ENCODE results near the gene PIM1. TPM values are rescaled to one million over a fixed set of nuclear protein-coding genes. Genes with fewer than 3 reads are reported as not detected.

Gene PIM1
- total and polyA plus RNA-seq, 4 experiments from 2014 or later: 124 to 334 (median 196) TPM

- Mint-ChIP-seq H3K27me3 (no peaks in the 10 kb centered on the region), H3K9me3 (peaks cover 0 to 5% (median 0%) of the 10 kb centered on the region in 8 donors), H3K27ac (peak overlapping the region; percentile 91 to 98 (median 93)), H3K4me3 (peak overlapping the region; percentile 90 to 99 (median 94)), H3K36me3 (peaks cover 50 to 55% of the 10 kb centered on the region in 2 donors), H3K4me1 (peaks cover 34 to 71% (median 43%) of the 10 kb centered on the region in 4 donors)
- H3K36me3 ChIP-seq (ENCODE audit: insufficient read depth, low read length): peaks cover 43% of the 10 kb centered on the region
- ChIA-PET CTCF (ENCODE audit: partially characterized antibody) (interaction anchor here (0.6 to 21.8 kb wide), 24 partner anchors 10 to 318 kb away, joined by 3 to 627 read pairs (median 6); partner anchors contain the start of gene C6orf89), POLR2A (ENCODE audit: partially characterized antibody) (interaction anchor here (1.0 to 13.4 kb wide), 30 partner anchors 9 to 296 kb away, joined by 3 to 394 read pairs (median 8); partner anchors contain the start of genes C6orf89, MTCH1, PPIL1 and TBC1D22B)
- H3K27ac ChIP-seq (ENCODE audit: low read depth, low read length): peak overlapping the region; percentile 74
- intact Hi-C loops (cut with micrococcal nuclease): no loop called here
- no peaks in the 10 kb centered on the region for H3K9me3 ChIP-seq (ENCODE audit: control insufficient read depth in 1 of 2, low read length in 2 of 2)
- no peaks in the 10 kb centered on the region for H3K27me3 ChIP-seq (ENCODE audit: insufficient read depth, low read length)
- peak in 4 of 5 donors; percentile 30 to 54 (median 37) for DNase-seq
- peak overlapping the region; percentile 76 to 97 for H3K4me3 ChIP-seq (ENCODE audit: low read length in 2 of 2)
- H3K4me1 ChIP-seq (ENCODE audit: insufficient read depth, low read length): peaks cover 53% of the 10 kb centered on the region
Observed at GRCh38 chr6:37171201-37171969, 1.4 kb downstream of the PIM1 start.

- peaks cover 50 to 59% of the 10 kb centered on the region in 2 donors for H3K36me3 Mint-ChIP-seq
- Histone ChIP-seq H3K4me3 (ENCODE audit: low read length in 2 of 2) (peak overlapping the region; percentile 76 to 97), H3K36me3 (ENCODE audit: insufficient read depth, low read length) (peaks cover 43% of the 10 kb centered on the region), H3K9me3 (ENCODE audit: control insufficient read depth in 1 of 2, low read length in 2 of 2) (no peaks in the 10 kb centered on the region), H3K27ac (ENCODE audit: low read depth, low read length) (peak overlapping the region; percentile 74), H3K27me3 (ENCODE audit: insufficient read depth, low read length) (no peaks in the 10 kb centered on the region), H3K4me1 (ENCODE audit: insufficient read depth, low read length) (peaks cover 61% of the 10 kb centered on the region)
- peaks cover 38 to 79% (median 50%) of the 10 kb centered on the region in 4 donors for H3K4me1 Mint-ChIP-seq
- DNase-seq: peak; percentile 93 to 96 (median 95)
- peak overlapping the region; percentile 91 to 98 (median 93) for H3K27ac Mint-ChIP-seq
- H3K4me3 Mint-ChIP-seq: peak overlapping the region; percentile 90 to 99 (median 94)
- peaks cover 0 to 5% (median 0%) of the 10 kb centered on the region in 8 donors for H3K9me3 Mint-ChIP-seq
- intact Hi-C loops (cut with micrococcal nuclease): loop anchor here (1.0 to 2.0 kb wide), 8 partner anchors 11 to 405 kb away; partner anchors contain the start of genes C6orf89 and MTCH1
- no peaks in the 10 kb centered on the region for H3K27me3 Mint-ChIP-seq
- CTCF ChIA-PET (ENCODE audit: partially characterized antibody): interaction anchor here (0.8 to 21.8 kb wide), 27 partner anchors 10 to 413 kb away, joined by 3 to 627 read pairs (median 5); partner anchors contain the start of gene C6orf89
- POLR2A ChIA-PET (ENCODE audit: partially characterized antibody): interaction anchor here (0.8 to 13.4 kb wide), 23 partner anchors 10 to 297 kb away, joined by 3 to 394 read pairs (median 10); partner anchors contain the start of genes C6orf89, MTCH1 and PPIL1
Observed at GRCh38 chr6:37171970-37172812, 2.2 kb downstream of the PIM1 start.

GRCh38 chr6:37172912-37173492 is 3.0 kb downstream of the PIM1 start:
- Histone ChIP-seq H3K36me3 (ENCODE audit: insufficient read depth, low read length) (peaks cover 43% of the 10 kb centered on the region), H3K27me3 (ENCODE audit: insufficient read depth, low read length) (no peaks in the 10 kb centered on the region), H3K4me1 (ENCODE audit: insufficient read depth, low read length) (peaks cover 68% of the 10 kb centered on the region), H3K4me3 (ENCODE audit: low read length in 2 of 2) (peak overlapping the region; percentile 76 to 97), H3K27ac (ENCODE audit: low read depth, low read length) (peak overlapping the region; percentile 74), H3K9me3 (ENCODE audit: control insufficient read depth in 1 of 2, low read length in 2 of 2) (no peaks in the 10 kb centered on the region)
- CTCF ChIA-PET (ENCODE audit: partially characterized antibody): interaction anchor here (0.8 to 21.8 kb wide), 18 partner anchors 9 to 414 kb away, joined by 3 to 627 read pairs (median 5); no protein-coding TSS in a partner anchor
- peak overlapping the region; percentile 91 to 98 (median 93) for H3K27ac Mint-ChIP-seq
- no peak for DNase-seq
- no peaks in the 10 kb centered on the region for H3K27me3 Mint-ChIP-seq
- POLR2A ChIA-PET (ENCODE audit: partially characterized antibody): interaction anchor here (0.8 to 13.4 kb wide), 16 partner anchors 9 to 287 kb away, joined by 3 to 394 read pairs (median 12); partner anchors contain the start of genes C6orf89 and MTCH1
- intact Hi-C loops (cut with micrococcal nuclease): loop anchor here (1.0 to 2.0 kb wide), 8 partner anchors 10 to 406 kb away; partner anchors contain the start of genes C6orf89 and MTCH1
- peaks cover 44 to 85% (median 57%) of the 10 kb centered on the region in 4 donors for H3K4me1 Mint-ChIP-seq
- peaks cover 50 to 61% of the 10 kb centered on the region in 2 donors for H3K36me3 Mint-ChIP-seq
- peak overlapping the region; percentile 90 to 99 (median 94) for H3K4me3 Mint-ChIP-seq
- H3K9me3 Mint-ChIP-seq: peaks cover 0 to 5% (median 0%) of the 10 kb centered on the region in 8 donors

- intact Hi-C loops (cut with micrococcal nuclease): loop anchor here (2.0 kb wide), 1 partner anchor 407 kb away; no protein-coding TSS in a partner anchor
- Histone ChIP-seq H3K4me1 (ENCODE audit: insufficient read depth, low read length) (peaks cover 64% of the 10 kb centered on the region), H3K27me3 (ENCODE audit: insufficient read depth, low read length) (no peaks in the 10 kb centered on the region), H3K36me3 (ENCODE audit: insufficient read depth, low read length) (peaks cover 43% of the 10 kb centered on the region), H3K27ac (ENCODE audit: low read depth, low read length) (peak overlapping the region; percentile 74), H3K9me3 (ENCODE audit: control insufficient read depth in 1 of 2, low read length in 2 of 2) (no peaks in the 10 kb centered on the region), H3K4me3 (ENCODE audit: low read length in 2 of 2) (peak overlapping the region; percentile 76 to 97)
- H3K27me3 Mint-ChIP-seq: no peaks in the 10 kb centered on the region
- peaks cover 0 to 5% (median 0%) of the 10 kb centered on the region in 8 donors for H3K9me3 Mint-ChIP-seq
- H3K27ac Mint-ChIP-seq: peak overlapping the region; percentile 91 to 98 (median 93)
- DNase-seq: peak in 2 of 5 donors; percentile 6 to 62
- CTCF ChIA-PET (ENCODE audit: partially characterized antibody): interaction anchor here (0.9 to 21.8 kb wide), 11 partner anchors 9 to 415 kb away, joined by 3 to 627 read pairs (median 10); no protein-coding TSS in a partner anchor
- peaks cover 44 to 85% (median 59%) of the 10 kb centered on the region in 4 donors for H3K4me1 Mint-ChIP-seq
- H3K36me3 Mint-ChIP-seq: peaks cover 50 to 61% of the 10 kb centered on the region in 2 donors
- H3K4me3 Mint-ChIP-seq: peak overlapping the region; percentile 90 to 99 (median 94)
- POLR2A ChIA-PET (ENCODE audit: partially characterized antibody): interaction anchor here (1.7 to 13.4 kb wide), 12 partner anchors 8 to 188 kb away, joined by 7 to 394 read pairs (median 30); partner anchors contain the start of gene MTCH1
Observed at GRCh38 chr6:37173493-37174195, 3.7 kb downstream of the PIM1 start.

GRCh38 chr6:37174196-37174514 is 4.2 kb downstream of the PIM1 start:
- CTCF ChIA-PET (ENCODE audit: partially characterized antibody): interaction anchor here (1.5 to 21.8 kb wide), 6 partner anchors 8 to 408 kb away, joined by 4 to 627 read pairs (median 165); no protein-coding TSS in a partner anchor
- DNase-seq: no peak
- peaks cover 43% of the 10 kb centered on the region for H3K36me3 ChIP-seq (ENCODE audit: insufficient read depth, low read length)
- H3K4me1 ChIP-seq (ENCODE audit: insufficient read depth, low read length): peaks cover 59% of the 10 kb centered on the region
- peaks cover 0 to 5% (median 0%) of the 10 kb centered on the region in 8 donors for H3K9me3 Mint-ChIP-seq
- H3K9me3 ChIP-seq (ENCODE audit: control insufficient read depth in 1 of 2, low read length in 2 of 2): no peaks in the 10 kb centered on the region
- H3K27ac Mint-ChIP-seq: peak overlapping the region; percentile 91 to 98 (median 93)
- POLR2A ChIA-PET (ENCODE audit: partially characterized antibody): interaction anchor here (2.0 to 13.4 kb wide), 6 partner anchors 8 to 150 kb away, joined by 10 to 394 read pairs (median 68); no protein-coding TSS in a partner anchor
- peaks cover 50 to 58% of the 10 kb centered on the region in 2 donors for H3K36me3 Mint-ChIP-seq
- peaks cover 40 to 80% (median 55%) of the 10 kb centered on the region in 4 donors for H3K4me1 Mint-ChIP-seq
- H3K27ac ChIP-seq (ENCODE audit: low read depth, low read length): peak overlapping the region; percentile 74
- peak overlapping the region; percentile 90 to 99 (median 94) for H3K4me3 Mint-ChIP-seq
- intact Hi-C loops (cut with micrococcal nuclease): no loop called here
- no peaks in the 10 kb centered on the region for H3K27me3 Mint-ChIP-seq
- H3K4me3 ChIP-seq (ENCODE audit: low read length in 2 of 2): peak overlapping the region; percentile 76 to 97
- no peaks in the 10 kb centered on the region for H3K27me3 ChIP-seq (ENCODE audit: insufficient read depth, low read length)
